Parathyroid adenoma (tissue), 2 donors: ENCODE results near the gene C1QL1.

Source experiments
- H2AFZ ChIP-seq: fragments of 300-600 bp; sonication (generic); one replicate; pipeline ENCODE4 v1.7.0; 2017; ENCODE audit warnings: antibody characterized with exemption, mild to moderate bottlenecking
- H3K27ac ChIP-seq: fragments of 300-600 bp; sonication (generic); one replicate; pipeline ENCODE4 v1.7.0; 2017
- H3K27me3 ChIP-seq: fragments of 300-600 bp; sonication (generic); one replicate; pipeline ENCODE4 v1.7.0; 2017; ENCODE audit warnings: low read length; ENCODE audit not compliant: control insufficient read depth, insufficient read depth
- H3K36me3 ChIP-seq: fragments of 300-600 bp; sonication (generic); one replicate; pipeline ENCODE4 v1.7.0; 2017; ENCODE audit warnings: low read length; ENCODE audit not compliant: control insufficient read depth, insufficient read depth
- H3K4me1 ChIP-seq: fragments of 300-600 bp; sonication (generic); one replicate; pipeline ENCODE4 v1.7.0; 2017; ENCODE audit warnings: control low read depth
- H3K4me2 ChIP-seq: fragments of 300-600 bp; sonication (generic); one replicate; pipeline ENCODE4 v1.7.0; 2017; ENCODE audit warnings: low read length
- H3K4me3 ChIP-seq: fragments of 300-600 bp; sonication (generic); one replicate; pipeline ENCODE4 v1.7.0; 2017; ENCODE audit warnings: low read depth, low read length
- H3K79me2 ChIP-seq: fragments of 300-600 bp; sonication (generic); one replicate; pipeline ENCODE4 v1.7.0; 2017; ENCODE audit warnings: control low read depth
- H3K9ac ChIP-seq: fragments of 300-600 bp; sonication (generic); one replicate; pipeline ENCODE4 v1.7.0; 2017; ENCODE audit warnings: mild to moderate bottlenecking
- H3K9me3 ChIP-seq: fragments of 300-600 bp; sonication (generic); one replicate; pipeline ENCODE4 v1.7.0; 2017; ENCODE audit warnings: low read length; ENCODE audit not compliant: control insufficient read depth
- TF ChIP-seq, protein P1 (sequence below): fragments of 300-600 bp; sonication (generic); IDR thresholded peaks from one replicate; pipeline ENCODE4 v1.7.0; 2017; ENCODE audit warnings: antibody characterized with exemption, mild to moderate bottlenecking
- donor health status: primary hyperparathyroidism.

Gene C1QL1

DNA sequence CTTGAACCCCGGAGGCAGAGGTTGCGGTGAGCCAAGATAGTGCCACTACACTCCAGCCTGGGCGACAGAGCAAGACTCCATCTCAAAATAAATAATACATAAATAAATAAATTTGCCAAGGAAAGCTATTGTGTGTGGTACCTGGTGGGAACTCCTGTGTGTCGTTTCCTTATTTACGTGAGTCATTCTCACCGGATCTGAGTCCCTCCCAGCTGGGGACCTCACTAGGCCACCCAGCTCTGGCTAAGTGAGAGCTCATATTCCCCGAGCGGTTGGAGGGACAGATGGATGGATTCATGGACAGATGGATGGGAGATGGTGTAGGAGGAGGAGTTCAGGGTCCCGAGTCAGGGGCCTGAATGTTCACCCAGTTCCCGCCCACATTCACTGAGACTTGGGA is 22.9 kb upstream of the C1QL1 start:
- TF ChIP-seq, protein P1, sequence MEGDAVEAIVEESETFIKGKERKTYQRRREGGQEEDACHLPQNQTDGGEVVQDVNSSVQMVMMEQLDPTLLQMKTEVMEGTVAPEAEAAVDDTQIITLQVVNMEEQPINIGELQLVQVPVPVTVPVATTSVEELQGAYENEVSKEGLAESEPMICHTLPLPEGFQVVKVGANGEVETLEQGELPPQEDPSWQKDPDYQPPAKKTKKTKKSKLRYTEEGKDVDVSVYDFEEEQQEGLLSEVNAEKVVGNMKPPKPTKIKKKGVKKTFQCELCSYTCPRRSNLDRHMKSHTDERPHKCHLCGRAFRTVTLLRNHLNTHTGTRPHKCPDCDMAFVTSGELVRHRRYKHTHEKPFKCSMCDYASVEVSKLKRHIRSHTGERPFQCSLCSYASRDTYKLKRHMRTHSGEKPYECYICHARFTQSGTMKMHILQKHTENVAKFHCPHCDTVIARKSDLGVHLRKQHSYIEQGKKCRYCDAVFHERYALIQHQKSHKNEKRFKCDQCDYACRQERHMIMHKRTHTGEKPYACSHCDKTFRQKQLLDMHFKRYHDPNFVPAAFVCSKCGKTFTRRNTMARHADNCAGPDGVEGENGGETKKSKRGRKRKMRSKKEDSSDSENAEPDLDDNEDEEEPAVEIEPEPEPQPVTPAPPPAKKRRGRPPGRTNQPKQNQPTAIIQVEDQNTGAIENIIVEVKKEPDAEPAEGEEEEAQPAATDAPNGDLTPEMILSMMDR, result no peak
- no peaks in the 10 kb centered on the region for H3K4me1 ChIP-seq
- no peaks in the 10 kb centered on the region for H3K36me3 ChIP-seq
- H3K27me3 ChIP-seq, result no peaks in the 10 kb centered on the region
- no peak overlapping the region for H3K9ac ChIP-seq
- H3K4me3 ChIP-seq, result no peak overlapping the region
- H2AFZ ChIP-seq, result no peak overlapping the region
- H3K4me2 ChIP-seq, result no peak overlapping the region
- no peak overlapping the region for H3K27ac ChIP-seq
- no peaks in the 10 kb centered on the region for H3K9me3 ChIP-seq
- no peaks in the 10 kb centered on the region for H3K79me2 ChIP-seq

DNA sequence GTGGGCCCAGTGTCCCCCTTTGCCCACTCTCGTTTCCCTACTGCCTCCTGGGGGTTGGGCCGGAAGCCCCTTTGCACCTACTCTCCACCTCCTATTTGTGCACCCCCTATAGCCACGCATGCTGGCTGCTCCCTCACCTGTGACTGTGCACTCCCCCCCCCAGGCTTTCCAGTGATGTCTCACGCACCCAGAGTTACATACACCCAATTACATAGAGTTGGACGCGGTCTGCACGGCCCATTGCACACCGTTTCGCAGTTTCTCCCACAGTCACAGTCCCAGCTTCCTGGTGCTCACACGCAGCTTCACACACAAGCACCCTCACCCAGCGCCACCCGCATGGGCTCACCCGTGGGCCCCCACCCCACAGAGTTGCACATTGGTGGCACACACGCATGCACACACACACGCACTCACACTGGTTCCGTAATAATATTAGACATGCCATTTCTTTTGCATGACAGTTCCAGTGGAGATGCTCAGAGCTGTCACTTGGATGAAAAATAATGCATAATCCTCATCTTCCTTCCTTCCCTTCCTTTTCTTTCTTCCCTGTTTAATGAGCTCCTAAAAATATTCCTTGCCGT is 21.5 kb upstream of the C1QL1 start:
- no peaks in the 10 kb centered on the region for H3K79me2 ChIP-seq
- H3K9me3 ChIP-seq, result no peaks in the 10 kb centered on the region
- H3K4me1 ChIP-seq, result no peaks in the 10 kb centered on the region
- TF ChIP-seq, protein P1, result no peak
- H3K4me2 ChIP-seq, result no peak overlapping the region
- H3K27me3 ChIP-seq, result no peaks in the 10 kb centered on the region
- no peak overlapping the region for H3K9ac ChIP-seq
- H3K36me3 ChIP-seq, result no peaks in the 10 kb centered on the region
- H3K4me3 ChIP-seq, result no peak overlapping the region
- H3K27ac ChIP-seq, result no peak overlapping the region
- no peak overlapping the region for H2AFZ ChIP-seq

DNA sequence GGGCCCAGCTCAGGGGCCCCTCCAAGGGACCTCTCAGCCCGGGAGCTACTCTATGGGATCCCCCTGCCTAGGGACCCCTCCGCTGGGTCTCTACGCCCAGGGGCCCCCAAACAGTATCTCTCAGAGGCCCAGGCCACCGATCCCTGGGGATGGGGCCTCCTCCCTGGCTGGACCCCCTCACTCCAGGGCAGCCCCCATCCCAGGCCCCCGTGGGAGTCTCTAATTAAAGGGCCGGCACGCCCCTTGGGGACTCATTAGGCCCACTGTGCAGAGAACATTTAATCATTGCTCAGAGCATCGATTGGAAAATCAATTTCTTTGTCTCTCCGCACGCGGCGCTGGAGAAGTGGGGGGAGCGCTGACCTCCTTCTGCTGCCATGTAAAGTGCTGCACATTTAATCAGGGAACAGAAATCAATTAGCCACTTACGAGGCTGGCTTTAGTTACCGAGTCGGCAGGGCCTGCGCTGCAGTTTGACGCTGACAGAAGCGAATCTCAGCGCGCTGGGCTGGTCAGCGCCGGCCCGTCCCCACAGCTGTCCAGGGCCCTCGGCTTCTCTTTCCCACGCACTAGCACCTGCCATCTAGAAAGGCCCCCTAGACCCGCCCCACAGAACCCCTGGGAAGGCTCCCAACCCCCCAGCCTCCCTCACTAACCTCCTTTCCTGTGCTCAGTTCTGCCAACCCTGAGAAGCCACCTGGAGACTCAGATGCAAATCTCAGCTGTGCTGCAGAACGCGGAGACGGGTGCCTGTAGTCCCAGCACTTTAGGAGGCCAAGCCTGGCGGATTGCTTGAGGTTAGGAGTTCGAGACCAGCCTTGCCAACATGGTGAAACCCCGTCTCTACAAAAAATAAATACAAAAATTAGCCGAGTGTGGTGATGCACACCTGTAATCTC is 20.2 kb upstream of the C1QL1 start:
- Histone ChIP-seq H3K4me1 (no peaks in the 10 kb centered on the region), H3K4me2 (no peak overlapping the region), H3K9ac (no peak overlapping the region), H3K36me3 (no peaks in the 10 kb centered on the region), H2AFZ (no peak overlapping the region), H3K27ac (no peak overlapping the region), H3K4me3 (no peak overlapping the region), H3K79me2 (no peaks in the 10 kb centered on the region), H3K9me3 (no peaks in the 10 kb centered on the region), H3K27me3 (no peaks in the 10 kb centered on the region)
- TF ChIP-seq, protein P1, result no peak

GRCh38 chr17:44983563-44983962 is 15.5 kb upstream of the C1QL1 start:
- no peaks in the 10 kb centered on the region for H3K4me1 ChIP-seq
- H3K27me3 ChIP-seq, result no peaks in the 10 kb centered on the region
- H3K4me3 ChIP-seq, result no peak overlapping the region
- H3K4me2 ChIP-seq, result no peak overlapping the region
- no peak overlapping the region for H3K27ac ChIP-seq
- H2AFZ ChIP-seq, result no peak overlapping the region
- no peaks in the 10 kb centered on the region for H3K36me3 ChIP-seq
- no peak overlapping the region for H3K9ac ChIP-seq
- TF ChIP-seq, protein P1, result no peak
- no peaks in the 10 kb centered on the region for H3K9me3 ChIP-seq
- no peaks in the 10 kb centered on the region for H3K79me2 ChIP-seq
